GM12892 (cell line): ENCODE data around the gene INF2.

ENCODE experiments used
- DNase-seq: peaks from one replicate; pipeline ENCODE4 v3.0.0; 2011; ENCODE audit not compliant: insufficient read length
- FAIRE-seq: peaks from 2 replicates; lab custom pipeline; 2011; peaks lifted over from hg19 to GRCh38; lab: Jason Lieb, UNC
- POLR2A ChIP-seq: IDR thresholded peaks from 2 replicates; pipeline ENCODE4 v1.6.1; 2011; ENCODE audit warnings: low read depth, low read length, control low read depth
- POLR2AphosphoS5 ChIP-seq: IDR thresholded peaks from 2 replicates; pipeline ENCODE4 v1.6.1; 2011; ENCODE audit warnings: low read depth, low read length, control low read depth
- TAF1 ChIP-seq: IDR thresholded peaks from 2 replicates; pipeline ENCODE4 v1.6.1; 2011; ENCODE audit warnings: low read depth, mild to moderate bottlenecking, control low read depth, low read length, borderline replicate concordance

Gene INF2

DNA sequence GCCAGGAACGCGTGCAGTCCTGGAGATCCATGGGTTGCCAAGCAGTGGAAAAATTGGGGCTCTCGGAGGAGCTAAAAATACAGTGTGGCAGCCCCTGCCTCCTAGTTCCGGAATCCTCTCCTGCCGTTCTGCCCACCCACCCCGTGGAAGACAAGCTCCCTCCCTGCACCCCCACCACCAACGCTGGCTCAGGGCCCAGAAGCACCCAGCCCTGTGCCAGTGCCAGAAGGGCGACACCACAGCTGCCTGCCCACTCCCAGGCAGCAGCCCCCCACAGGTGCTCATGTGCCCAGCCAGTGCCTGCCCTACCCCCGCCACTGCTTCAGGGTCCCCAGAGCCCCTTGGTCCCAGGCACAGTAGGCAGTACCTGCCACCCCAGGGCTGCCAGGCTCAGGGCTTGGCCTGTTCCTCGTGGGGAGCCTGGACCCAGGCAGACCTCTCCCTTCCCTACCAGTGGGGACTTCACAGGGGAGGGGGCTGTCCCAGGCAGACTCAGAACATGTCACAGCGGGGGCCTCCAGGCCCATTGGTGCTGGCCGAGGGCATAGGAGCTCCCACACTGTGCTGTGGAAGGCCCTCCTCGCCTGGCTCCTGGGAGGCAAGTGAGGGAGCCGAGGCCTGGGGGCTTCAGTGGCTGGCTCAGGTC, 7.4 kb downstream of the INF2 start:
- TF ChIP-seq POLR2A, result no peak
- no peak for TF ChIP-seq POLR2AphosphoS5
- no peak for TF ChIP-seq TAF1
- DNase-seq, result no peak
- FAIRE-seq, result no peak

DNA sequence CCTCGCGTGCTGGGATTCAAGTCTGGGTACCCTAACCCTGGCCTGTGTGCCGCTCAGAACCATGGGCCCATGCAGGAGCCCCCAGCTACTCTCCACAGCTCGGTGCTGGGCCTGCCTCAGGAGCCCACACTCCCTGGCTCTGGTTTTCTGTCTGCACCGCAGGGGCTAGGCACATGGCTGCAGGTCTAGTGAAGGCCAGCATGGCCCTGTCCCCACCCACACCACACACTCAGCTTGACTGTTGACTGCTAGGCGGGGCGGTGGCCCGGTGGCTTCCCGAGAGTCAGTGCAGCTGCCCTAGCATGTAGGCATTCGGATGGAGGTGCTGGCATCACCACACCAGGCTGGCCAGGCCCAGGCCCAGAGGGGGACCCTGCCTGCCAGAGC, 7.9 kb downstream of the INF2 start:
- no peak for TF ChIP-seq POLR2A
- no peak for TF ChIP-seq POLR2AphosphoS5
- TF ChIP-seq TAF1, result no peak
- DNase-seq, result no peak
- FAIRE-seq, result no peak

DNA sequence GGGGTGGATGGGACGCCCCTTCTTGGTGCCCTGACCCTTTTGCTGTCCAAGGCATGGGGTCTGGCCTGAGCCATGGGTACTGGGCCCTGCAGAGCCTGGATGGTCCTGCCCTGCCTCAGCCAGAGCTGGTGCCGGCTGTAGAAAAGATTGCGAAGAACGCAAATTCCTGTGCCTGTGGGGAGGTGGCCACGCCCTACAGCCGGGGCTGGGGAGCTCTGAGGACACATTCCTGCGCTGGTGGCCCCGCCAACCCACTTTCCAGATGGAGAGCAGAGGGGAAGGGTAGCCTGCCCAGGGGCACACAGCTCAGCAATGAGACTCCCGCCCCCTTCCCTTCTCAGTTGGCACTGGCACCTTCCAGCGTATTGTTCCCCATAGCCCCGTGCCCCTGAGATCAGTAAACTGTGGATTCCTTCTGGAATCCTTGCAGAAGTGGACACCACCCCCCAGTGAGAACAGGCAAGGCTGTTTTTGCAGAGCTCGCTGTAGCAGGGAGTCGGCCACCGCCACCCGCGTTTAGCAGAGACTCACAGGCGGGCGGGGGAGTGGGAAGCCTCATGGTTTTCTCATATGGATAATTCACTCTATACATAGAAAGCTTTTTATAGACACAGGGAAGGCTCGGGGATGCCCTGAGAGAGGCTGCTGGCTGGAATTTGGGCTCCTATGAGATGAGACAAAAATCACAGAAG, 8.6 kb downstream of the INF2 start:
- no peak for TF ChIP-seq POLR2A
- no peak for TF ChIP-seq POLR2AphosphoS5
- no peak for TF ChIP-seq TAF1
- FAIRE-seq (no peak), DNase-seq (no peak)

DNA sequence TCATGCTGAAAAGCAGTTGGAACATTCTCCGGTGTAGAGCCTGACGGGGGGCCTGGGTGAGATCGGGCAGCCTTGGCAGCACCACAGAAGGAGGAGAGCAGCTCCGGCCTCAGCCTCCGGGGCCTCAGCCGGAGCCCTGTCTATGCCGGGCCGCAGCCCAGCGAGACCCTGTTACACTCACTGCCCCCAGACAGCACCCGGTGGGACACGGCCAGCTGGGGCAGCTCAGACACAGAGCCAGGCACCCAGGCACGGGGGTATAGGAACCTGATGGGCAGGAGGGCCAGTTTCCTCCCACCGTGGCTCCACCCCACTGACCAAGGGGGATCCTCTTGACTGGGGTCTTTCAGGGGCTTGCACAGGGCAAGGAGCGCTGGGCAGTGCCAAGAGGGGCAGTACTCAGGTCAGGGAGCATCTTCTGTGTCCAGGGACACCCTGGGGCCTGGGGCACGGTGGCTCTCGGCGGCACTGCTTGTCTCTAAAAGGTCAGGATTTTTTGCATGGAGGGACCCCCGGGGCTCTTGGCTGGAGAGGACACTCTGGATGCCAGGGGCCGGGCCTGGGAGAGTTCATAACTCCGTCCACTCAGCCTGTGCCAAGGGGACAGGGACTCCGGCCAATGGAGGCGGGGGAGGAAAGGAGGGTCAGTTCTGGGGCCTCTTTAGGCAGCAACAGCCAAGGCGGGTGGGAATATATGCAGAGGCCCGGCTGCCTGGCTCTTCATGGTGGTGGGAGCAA, 9.4 kb downstream of the INF2 start:
- DNase-seq (no peak), FAIRE-seq (no peak)
- TF ChIP-seq TAF1 (no peak), POLR2A (no peak), POLR2AphosphoS5 (no peak)

DNA sequence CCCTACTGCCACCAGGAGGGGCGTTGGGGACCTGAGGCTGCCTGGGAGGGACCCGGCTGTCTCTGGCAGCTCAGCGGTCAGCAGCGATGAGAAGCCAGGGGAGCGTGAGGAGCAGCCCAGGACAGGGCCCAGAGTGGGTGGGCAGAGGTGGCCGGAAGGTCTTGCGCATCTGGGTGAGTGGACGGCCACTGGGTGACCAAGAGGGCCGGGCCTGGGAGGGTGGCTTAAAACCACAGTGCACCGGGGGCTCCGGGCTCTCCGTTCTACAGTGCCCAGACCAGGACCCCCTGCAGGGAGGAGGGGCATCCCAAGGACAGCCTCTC, 10.0 kb downstream of the INF2 start:
- no peak for FAIRE-seq
- no peak for TF ChIP-seq POLR2A
- DNase-seq, result no peak

DNA sequence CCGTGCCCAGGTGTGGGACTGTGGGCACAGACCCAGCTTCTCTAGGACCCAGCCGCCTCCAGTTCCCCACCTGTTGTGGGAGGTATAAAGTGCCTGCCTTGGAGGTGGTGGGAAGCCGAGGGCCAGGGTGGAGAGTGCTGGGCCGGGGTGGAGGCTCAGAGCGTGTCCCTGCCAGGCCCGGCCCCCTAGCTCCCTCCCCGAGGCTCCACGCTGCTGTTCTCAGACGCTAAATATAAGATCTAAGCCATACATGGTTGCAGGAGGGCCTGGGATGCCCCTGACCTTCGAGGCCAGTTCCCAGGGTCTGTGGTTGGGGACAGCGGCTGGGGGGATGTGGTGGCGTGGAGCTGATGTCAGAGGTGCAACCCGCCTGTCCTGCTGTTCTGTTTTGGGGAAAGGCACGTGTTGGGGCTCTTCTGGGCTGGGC, 10.8 kb downstream of the INF2 start:
- TF ChIP-seq TAF1, result no peak
- TF ChIP-seq POLR2AphosphoS5, result no peak
- no peak for TF ChIP-seq POLR2A
- FAIRE-seq (no peak), DNase-seq (no peak)

DNA sequence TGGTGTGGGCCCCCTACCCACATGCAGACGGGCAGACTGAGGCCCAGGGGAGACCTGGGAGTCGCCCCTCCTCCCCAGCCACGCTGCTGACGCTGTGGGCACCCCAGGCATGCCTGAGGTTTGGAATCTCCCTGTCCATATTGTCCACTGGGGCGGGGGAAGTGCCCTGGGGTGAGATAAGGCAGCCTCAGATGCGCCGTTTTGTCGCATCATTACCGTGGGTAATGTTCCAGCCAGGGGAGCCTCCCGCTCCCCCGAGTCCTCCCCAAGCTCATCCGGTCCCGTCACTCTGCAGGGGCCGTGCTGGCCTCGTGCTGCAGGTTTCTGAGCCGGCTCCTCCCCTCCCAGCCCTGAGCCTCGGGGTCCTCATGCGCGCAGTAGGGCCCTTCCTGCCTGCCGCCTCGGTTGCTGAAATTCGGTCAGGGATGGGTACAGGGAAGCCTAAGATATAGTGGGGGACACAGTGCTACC, 11.4 kb downstream of the INF2 start:
- DNase-seq (no peak), FAIRE-seq (no peak)
- TF ChIP-seq TAF1 (no peak), POLR2AphosphoS5 (no peak), POLR2A (no peak)

DNA sequence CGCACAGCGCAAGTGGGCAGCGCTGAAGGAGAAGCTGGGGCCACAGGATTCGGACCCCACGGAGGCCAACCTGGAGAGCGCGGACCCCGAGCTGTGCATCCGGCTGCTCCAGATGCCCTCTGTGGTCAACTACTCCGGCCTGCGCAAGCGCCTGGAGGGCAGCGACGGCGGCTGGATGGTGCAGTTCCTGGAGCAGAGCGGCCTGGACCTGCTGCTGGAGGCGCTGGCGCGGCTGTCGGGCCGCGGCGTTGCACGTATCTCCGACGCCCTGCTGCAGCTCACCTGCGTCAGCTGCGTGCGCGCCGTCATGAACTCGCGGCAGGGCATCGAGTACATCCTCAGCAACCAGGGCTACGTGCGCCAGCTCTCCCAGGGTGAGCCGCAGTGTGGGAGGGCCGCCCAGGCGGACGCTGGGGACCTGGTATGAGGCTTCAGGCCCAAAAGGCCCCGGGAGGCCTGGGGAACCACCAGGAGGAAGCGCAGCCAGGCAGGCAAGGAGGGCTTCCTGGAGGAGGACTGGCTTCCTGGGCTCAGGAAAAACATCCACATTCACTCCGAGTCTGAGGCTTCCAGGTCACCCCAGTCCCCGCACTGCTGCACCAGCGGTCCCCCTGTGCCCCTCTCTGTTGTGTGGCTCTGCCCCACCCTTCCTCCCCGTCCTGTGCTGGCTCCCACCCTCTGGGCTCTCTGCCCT, 12.1 kb downstream of the INF2 start:
- no peak for DNase-seq
- TF ChIP-seq TAF1 (no peak), POLR2A (no peak), POLR2AphosphoS5 (no peak)
- no peak for FAIRE-seq

DNA sequence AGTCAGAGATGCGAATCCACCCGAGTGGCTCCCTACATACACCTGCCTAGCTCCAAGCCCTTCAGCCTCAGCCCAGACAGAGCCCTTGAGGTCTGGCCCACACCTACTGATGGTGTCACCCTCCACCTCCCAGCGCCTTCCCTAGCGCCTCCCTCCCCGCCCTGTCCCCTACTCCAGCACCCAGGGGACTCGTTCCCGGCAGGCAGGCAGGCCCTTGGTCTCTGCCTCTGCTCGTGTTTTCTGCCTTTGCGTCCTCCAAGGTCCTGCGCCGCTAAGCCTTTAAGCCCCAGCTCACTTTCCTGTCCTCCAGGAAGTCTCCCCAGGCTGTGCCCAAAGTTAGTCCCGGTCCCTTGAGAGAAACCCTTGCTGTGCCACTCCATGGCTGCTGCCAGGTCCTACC, 12.7 kb downstream of the INF2 start:
- no peak for FAIRE-seq
- TF ChIP-seq POLR2A (no peak), POLR2AphosphoS5 (no peak), TAF1 (no peak)
- no peak for DNase-seq

DNA sequence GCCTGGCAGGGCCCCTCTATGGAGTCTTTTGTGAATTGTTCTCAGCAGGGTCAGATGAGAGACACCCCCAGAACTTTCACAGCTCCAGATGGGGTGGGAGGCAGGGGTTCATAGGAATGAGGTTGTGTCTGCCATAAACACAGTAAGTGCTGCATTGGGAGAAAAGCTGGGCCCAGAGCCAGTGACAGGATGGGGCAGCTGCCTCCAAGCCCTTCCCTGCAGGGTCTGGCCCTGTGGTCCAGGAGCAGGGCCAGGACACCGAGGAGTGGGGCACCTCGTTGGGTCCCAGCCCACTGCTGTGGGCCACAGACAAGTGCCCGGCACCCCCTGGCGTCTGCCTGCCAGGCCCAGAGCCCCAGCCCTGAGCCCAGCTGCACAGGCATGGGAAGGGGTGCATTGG, 13.3 kb downstream of the INF2 start:
- FAIRE-seq (no peak), DNase-seq (no peak)
- TF ChIP-seq POLR2A, result no peak
- no peak for TF ChIP-seq TAF1
- TF ChIP-seq POLR2AphosphoS5, result no peak

DNA sequence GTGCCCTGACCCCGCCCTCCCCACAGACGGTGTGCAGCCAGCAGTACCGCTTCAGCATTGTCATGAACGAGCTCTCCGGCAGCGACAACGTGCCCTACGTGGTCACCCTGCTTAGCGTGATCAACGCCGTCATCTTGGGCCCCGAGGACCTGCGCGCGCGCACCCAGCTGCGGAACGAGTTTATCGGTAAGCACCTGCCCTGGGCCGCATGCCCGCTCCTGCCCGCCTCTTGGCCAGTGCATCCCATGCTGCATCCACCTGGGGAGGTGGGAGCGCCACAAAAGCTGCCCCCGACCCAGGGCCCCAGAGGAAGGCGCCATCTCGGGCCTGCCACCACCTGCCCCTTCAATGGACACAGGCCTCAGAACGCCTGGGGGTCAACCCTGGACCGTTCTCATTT, 13.9 kb downstream of the INF2 start:
- FAIRE-seq, result no peak
- no peak for DNase-seq
- TF ChIP-seq TAF1, result no peak
- no peak for TF ChIP-seq POLR2A
- no peak for TF ChIP-seq POLR2AphosphoS5

DNA sequence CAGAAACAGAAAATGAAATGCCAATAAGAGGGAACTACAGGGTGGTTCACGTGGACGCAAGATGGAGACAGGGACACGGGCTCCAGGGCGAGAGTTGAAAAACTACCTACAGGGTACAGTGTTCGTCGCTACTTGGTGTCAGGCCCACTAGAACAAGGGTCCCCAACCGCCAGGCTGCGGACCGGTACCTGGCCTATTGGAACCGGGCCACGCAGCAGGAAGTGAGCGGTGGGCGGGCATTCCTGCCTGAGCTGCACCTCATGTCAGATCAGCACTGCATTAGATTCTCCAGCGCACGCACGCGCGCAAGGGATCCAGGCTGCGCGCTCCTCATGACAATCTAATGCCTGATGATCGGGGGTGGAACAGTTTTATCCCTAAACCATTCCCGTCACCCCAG, 14.8 kb downstream of the INF2 start:
- FAIRE-seq, result no peak
- no peak for DNase-seq
- TF ChIP-seq POLR2AphosphoS5 (no peak), TAF1 (no peak), POLR2A (no peak)
